COLO829 (cell line): Measurements from ENCODE around the gene ATP1B1.
A peak's percentile ranks its signal among the peaks of the same experiment; 100 is the strongest.
"Not testable (repeated sequence)": the region's sequence is repeated elsewhere in the genome, so short reads cannot be mapped to it uniquely, and the experiment has no call there.

Experiments used
- DNase-seq: peaks from one replicate; pipeline ENCODE4 v3.0.0; 2012; ENCODE audit warnings: low spot score

The ATP1B1 gene

DNA sequence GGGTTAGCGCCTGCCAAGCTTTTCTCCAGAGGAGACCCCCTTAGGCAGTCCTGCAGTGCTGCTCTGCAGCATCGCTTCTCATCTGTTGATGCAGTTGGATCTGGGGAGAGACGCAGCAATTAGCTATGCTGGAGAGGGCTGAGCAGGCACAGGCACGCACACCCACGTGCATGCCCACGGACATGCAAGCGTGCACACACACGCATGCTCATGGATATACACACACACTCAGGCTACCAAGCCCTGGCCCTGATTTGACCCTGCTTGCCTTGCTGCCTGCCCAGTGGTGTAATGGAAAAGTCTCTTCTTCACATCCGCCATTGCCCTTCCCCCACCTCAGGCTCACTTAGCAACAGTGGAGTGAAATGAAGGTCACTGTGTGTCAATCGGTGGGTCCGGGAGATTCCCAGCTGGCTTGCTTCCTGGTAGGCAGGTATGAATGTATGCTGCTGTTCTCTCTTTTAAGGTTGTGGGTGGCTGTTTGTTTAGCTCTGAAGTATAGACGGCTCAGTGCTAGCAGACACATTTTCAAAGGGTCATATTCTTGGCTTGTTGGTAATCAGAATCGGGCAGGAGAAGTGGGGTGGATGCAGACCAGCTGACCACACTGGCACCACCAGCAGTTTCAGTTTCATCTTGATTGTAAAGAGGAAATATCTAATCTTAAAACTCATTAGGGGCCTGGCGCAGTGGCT is 9.5 kb downstream of the ATP1B1 start:
- peak; percentile 82 for DNase-seq

DNA sequence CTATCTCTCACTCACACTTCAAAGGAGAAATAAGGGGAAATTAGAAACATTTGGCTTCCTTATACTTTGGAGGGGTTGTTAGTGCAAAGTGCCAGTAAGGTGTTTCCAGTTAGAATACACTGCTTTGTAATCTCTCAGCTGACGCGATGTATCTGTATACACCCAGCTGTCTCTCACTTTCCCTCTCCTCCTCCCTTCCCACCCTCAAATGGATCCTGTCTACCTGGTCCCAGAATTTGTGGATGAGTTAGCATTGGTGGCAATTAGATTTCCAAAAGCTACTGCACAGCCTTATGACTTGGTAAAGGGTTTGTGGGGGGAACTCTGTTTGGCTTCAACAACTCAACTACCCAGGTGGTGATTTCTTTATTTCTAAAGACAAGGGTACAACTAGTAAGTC is 10.5 kb downstream of the ATP1B1 start:
- DNase-seq = no peak

GRCh38 chr1:169117599-169117998 is 11.1 kb downstream of the ATP1B1 start:
- no peak for DNase-seq

- DNase-seq = no peak
Observed at GRCh38 chr1:169118227-169118626, 11.7 kb downstream of the ATP1B1 start.

DNA sequence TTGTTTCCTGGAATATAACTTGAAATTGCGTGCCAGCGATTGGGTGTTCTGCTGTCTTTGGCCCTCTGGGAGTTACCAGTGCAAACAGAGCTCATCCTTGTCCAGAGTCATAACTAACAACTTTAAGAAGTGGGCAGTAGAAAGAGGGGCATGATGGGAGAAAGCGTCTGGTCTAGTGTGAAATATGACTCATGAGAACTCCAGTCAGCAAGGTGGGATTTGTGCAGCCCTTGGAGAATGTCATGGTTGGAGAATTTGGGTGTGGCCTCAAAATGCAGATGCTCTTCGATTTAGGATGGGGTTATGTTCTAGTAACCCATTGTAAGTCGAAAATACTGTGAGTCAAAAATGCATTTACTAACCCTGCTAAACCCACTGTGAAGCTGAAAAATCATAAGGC is 12.9 kb downstream of the ATP1B1 start:
- DNase-seq = peak; percentile 74

DNA sequence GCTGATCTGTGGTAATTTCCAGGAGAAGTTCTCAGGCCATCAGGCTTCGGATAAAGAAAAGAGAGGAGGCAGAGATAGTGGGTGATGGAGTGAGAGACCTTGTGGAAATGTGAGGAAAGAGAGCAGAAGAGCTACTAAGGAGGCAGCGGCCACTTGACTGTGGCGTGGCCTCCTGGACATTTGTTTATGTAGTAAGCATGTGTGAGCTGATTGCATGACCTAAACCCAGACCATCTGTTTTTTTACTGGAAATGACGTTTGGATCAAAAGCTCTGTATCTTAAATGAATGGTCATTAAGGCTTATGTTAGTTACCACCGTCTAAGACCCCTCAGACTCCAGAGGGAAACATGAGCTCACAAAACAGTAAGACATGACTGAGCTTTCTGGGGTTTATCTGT is 13.6 kb downstream of the ATP1B1 start:
- no peak for DNase-seq

GRCh38 chr1:169121146-169121923 is 14.8 kb downstream of the ATP1B1 start:
- no peak for DNase-seq

- no peak for DNase-seq
Observed at GRCh38 chr1:169122976-169123375, 16.5 kb downstream of the ATP1B1 start.

DNA sequence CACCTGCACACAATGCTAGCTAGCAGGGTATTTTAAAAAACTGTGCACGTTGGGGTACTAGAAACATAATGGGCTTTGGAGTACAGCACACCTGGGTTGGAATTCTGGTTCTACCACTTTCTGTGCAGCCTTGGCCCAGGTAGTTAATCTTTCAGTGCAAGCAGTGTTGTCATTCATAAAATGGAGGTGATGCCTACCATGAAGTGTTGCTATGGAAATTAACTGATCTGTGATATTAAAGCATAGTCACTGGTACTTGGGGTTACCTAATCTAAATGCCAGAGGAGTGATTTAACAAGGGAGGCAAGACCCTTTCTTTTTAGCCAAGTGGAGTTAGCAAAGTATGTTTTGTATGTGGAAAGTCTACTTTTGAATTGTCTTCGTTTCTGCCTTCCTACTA is 18.0 kb downstream of the ATP1B1 start:
- DNase-seq = no peak

- not testable (repeated sequence) for DNase-seq
Observed at GRCh38 chr1:169125597-169125996, 19.1 kb downstream of the ATP1B1 start.

- DNase-seq = no peak
Observed at GRCh38 chr1:169126335-169126734, 19.8 kb downstream of the ATP1B1 start.

GRCh38 chr1:169127305-169127704 is 20.8 kb downstream of the ATP1B1 start:
- no peak for DNase-seq

GRCh38 chr1:169128562-169128961 is 22.1 kb downstream of the ATP1B1 start:
- DNase-seq = no peak

DNA sequence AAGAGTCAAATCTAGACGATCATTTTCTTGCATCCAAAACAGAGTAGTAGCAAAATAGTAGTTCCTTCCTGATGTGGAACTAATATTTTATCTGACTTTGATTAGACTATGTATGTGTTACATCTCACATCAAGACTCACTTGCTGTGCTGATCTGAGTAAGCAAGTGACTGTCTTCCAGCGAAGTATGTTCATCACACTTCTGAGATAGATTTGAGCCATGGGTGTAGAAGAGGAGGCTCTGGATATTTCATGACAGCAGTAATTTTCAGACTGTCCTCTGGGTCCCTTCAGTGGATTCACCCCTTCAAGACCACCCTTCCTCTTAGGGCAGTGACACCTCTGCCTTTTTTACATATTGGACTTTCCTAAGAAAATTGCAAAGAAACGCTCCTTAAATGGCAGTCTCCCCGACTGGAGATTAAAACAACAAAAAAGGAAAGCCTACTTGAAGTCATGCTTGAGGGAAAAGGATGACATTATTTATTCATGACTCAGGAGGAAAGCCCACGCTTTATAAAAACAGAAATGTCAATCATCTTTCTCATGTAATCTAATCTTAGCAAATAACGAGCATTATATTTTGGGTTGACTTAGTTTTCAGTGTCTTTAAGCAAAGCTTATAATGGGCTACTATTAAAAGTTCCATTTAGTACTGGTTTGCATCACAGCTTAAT is 22.8 kb downstream of the ATP1B1 start:
- no peak for DNase-seq

- no peak for DNase-seq
Observed at GRCh38 chr1:169130683-169131082, 24.2 kb downstream of the ATP1B1 start.

DNA sequence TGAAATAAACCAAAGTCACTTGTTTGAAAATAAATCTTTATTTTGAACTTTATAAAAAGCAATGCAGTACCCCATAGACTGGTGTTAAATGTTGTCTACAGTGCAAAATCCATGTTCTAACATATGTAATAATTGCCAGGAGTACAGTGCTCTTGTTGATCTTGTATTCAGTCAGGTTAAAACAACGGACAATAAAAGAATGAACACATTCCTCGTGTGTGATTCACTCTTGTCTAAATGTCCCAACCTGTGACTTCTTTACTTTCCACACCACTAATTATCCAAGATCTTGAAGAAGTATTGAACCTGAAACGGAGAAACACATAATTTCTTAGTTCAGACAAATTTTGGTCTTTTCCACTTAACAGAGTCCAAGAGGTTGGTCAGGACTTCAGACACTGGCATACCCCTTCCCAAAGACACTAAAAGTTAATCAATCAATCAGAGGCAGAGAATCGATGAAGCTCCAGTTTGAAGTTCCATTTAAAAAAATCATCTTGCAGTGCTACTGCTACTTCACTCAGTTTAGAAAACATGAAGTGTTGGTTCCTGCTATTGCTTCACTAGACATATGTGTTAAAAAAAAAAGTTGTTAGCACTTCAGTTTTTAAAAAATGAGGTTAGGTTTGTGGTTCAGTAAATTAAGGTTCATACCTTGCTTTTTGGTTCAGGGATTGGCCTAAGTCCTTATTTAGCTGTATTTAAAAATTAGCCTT is 26.2 kb downstream of the ATP1B1 start:
- no peak for DNase-seq

- DNase-seq = no peak
Observed at GRCh38 chr1:169133228-169133576, 26.7 kb downstream of the ATP1B1 start.

- DNase-seq = no peak
Observed at GRCh38 chr1:169133801-169134502, 27.5 kb downstream of the ATP1B1 start.

GRCh38 chr1:169137357-169137756 is 30.9 kb downstream of the ATP1B1 start:
- DNase-seq = no peak

DNA sequence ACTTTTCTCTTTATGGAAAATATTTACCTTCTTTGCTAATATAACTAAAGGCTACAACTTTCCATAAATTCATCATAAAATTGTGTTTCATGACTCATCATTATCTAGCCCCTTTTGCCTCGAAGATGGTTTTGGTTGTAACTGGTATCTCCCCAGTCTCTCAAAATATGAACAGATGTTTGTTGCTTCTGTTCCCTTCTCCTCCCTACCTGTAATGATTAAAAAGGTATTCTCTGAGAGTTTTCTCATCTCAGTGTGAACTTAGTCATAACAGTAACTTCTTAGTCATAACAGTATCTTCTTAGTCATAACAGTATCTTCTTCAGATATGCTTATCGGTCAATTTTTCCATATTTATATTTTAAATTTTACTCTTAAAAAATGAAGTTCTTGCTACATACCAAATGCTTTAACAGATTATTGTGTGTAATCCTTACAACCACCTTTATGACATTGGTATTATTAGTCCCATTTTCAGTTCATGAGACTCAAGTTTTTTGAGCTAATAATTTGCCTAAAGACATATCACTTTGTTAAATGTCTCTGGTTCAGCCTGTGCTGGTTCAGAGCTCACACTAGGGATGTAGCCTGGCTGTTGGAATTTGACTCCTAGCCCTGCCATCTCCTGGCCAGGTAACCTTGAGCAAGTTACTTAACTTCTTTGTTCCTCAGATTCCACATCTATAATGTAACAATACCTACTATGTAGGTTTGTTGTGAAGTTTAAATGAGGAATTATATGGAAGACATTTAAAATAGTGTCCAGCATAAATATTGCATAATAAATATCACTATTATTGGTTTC is 32.6 kb downstream of the ATP1B1 start:
- DNase-seq = no peak

DNA sequence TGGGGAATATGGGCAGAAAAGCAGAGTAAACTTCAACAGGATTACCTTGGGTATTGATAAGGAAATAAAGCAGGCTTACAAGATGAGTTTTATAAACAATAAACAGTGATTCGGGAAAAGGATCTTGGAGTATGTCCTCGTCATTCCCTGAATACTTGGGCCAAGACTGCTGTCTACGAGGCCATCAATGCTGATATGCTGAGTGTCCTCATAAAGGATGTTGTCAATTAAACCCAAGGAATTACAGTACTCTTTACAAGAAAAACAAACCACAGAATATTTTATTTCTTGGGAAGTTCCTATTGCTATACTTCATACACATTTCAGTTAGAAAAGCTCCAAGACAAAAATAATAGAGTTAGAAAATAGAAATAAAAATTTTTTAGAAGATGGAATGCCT is 34.9 kb downstream of the ATP1B1 start:
- no peak for DNase-seq
